Colonic mucosa (tissue), 4 donors: Measurements from ENCODE around the gene SETD1A. TPM values are rescaled to one million over a fixed set of nuclear protein-coding genes. Genes with fewer than 3 reads are reported as not detected.

ENCODE experiments used
- DNase-seq: peaks from one replicate; pipeline ENCODE4 v3.0.0-alpha.2; 2020
- H3K27ac ChIP-seq: fragments of 200-600 bp; one replicate; pipeline ENCODE4 v1.8.0; 2021
- H3K27me3 ChIP-seq: fragments of 200-600 bp; one replicate; pipeline ENCODE4 v1.8.0; 2021
- H3K36me3 ChIP-seq: fragments of 200-600 bp; one replicate; pipeline ENCODE4 v1.8.0; 2021
- H3K4me1 ChIP-seq: fragments of 200-600 bp; one replicate; pipeline ENCODE4 v1.8.0; 2021; ENCODE audit warnings: mild to moderate bottlenecking
- H3K4me3 ChIP-seq: fragments of 200-600 bp; one replicate; pipeline ENCODE4 v1.8.0; 2021
- H3K9ac ChIP-seq, 2 donors: one replicate each; pipeline ENCODE4 v1.7.0; 2013; ENCODE audit warnings: control low read depth in 2 of 2, low read depth in 2 of 2, low read length in 2 of 2
- H3K9me3 ChIP-seq: fragments of 200-600 bp; one replicate; pipeline ENCODE4 v1.8.0; 2021
- CTCF ChIP-seq: fragments of 200-600 bp; IDR thresholded peaks from one replicate; pipeline ENCODE4 v1.8.0; 2022; ENCODE audit warnings: antibody characterized with exemption, mild to moderate bottlenecking
- intact Hi-C: fragments of 100-400 bp; cut with DNase I; formaldehyde crosslinking; loops from one replicate; pipeline ENCODE4 v1.14.1; 2022
- total RNA-seq, 2 donors: library from RNA; stranded (reverse); fragmentation: NEBNext Ultra II Directional in 1 of 2; extraction: Animal tissue kit (Norgen Biotek cat#: 25700) in 1 of 2; gene quantifications; one replicate each; pipeline ENCODE4 v1.2.1, GENCODE V29; 2021
- donor health status: healthy.
- donor health status: DM: no; HTN: no; CAD: no.
- donor health status: DM: no; HTN: no; CAD: no.

SETD1A gene
- total RNA-seq: 10 to 100 TPM; 11.6 to 15.9 TPM

- no peaks in the 10 kb centered on the region for H3K27me3 ChIP-seq
- H3K4me1 ChIP-seq: peaks cover 8% of the 10 kb centered on the region
- peak within 1 kb of the TSS; percentile 86 to 89 for H3K9ac ChIP-seq
- peak; percentile 96 for DNase-seq
- peak within 1 kb of the TSS; percentile 85 for H3K27ac ChIP-seq
- TF ChIP-seq CTCF: no peak
- intact Hi-C loops: no loop called here
- H3K4me3 ChIP-seq: peak within 1 kb of the TSS; percentile 58
- H3K9me3 ChIP-seq: no peaks in the 10 kb centered on the region
- peaks cover 10% of the 10 kb centered on the region for H3K36me3 ChIP-seq
Observed at GRCh38 chr16:30957456-30958174, at the start of gene SETD1A. Gene SETD1A (plus strand): TSS chr16:30957754. CDS start chr16:30958732, 978 bp downstream.

- Histone ChIP-seq H3K27ac (no peak overlapping the region), H3K27me3 (no peaks in the 10 kb centered on the region), H3K4me3 (no peak overlapping the region), H3K9me3 (no peaks in the 10 kb centered on the region), H3K4me1 (no peaks in the 10 kb centered on the region), H3K9ac (no peak overlapping the region), H3K36me3 (no peaks in the 10 kb centered on the region)
- intact Hi-C loops: no loop called here
- TF ChIP-seq CTCF: no peak
- no peak for DNase-seq
Observed at GRCh38 chr16:30910427-30911029, 47.0 kb upstream of the SETD1A start.

- Histone ChIP-seq H3K4me1 (no peaks in the 10 kb centered on the region), H3K9ac (no peak overlapping the region), H3K4me3 (no peak overlapping the region), H3K9me3 (no peaks in the 10 kb centered on the region), H3K27ac (no peak overlapping the region), H3K36me3 (no peaks in the 10 kb centered on the region), H3K27me3 (no peaks in the 10 kb centered on the region)
- intact Hi-C loops: no loop called here
- no peak for TF ChIP-seq CTCF
- no peak for DNase-seq
Observed at GRCh38 chr16:30912794-30913412, 44.7 kb upstream of the SETD1A start.

GRCh38 chr16:30914830-30915229 lies 42.7 kb upstream of the SETD1A start:
- no peaks in the 10 kb centered on the region for H3K27me3 ChIP-seq
- H3K36me3 ChIP-seq: no peaks in the 10 kb centered on the region
- DNase-seq: no peak
- intact Hi-C loops: no loop called here
- no peak overlapping the region for H3K27ac ChIP-seq
- H3K9me3 ChIP-seq: no peaks in the 10 kb centered on the region
- no peak for TF ChIP-seq CTCF
- H3K4me1 ChIP-seq: no peaks in the 10 kb centered on the region
- H3K9ac ChIP-seq: no peak overlapping the region
- H3K4me3 ChIP-seq: no peak overlapping the region

- no peak for DNase-seq
- intact Hi-C loops: no loop called here
- H3K4me3 ChIP-seq: no peak overlapping the region
Observed at GRCh38 chr16:30918614-30919013, 38.9 kb upstream of the SETD1A start.

More at GRCh38 chr16:30918614-30919013, 38.9 kb upstream of the SETD1A start:
- H3K4me1 ChIP-seq: no peaks in the 10 kb centered on the region
- no peak overlapping the region for H3K27ac ChIP-seq
- no peak overlapping the region for H3K9ac ChIP-seq
- H3K9me3 ChIP-seq: no peaks in the 10 kb centered on the region
- no peak for TF ChIP-seq CTCF
- H3K36me3 ChIP-seq: no peaks in the 10 kb centered on the region
- H3K27me3 ChIP-seq: no peaks in the 10 kb centered on the region
